Mammary microvascular endothelial cell (primary cell): ENCODE results near the gene ESF1. TPM values are rescaled to one million over a fixed set of nuclear protein-coding genes. Genes with fewer than 3 reads are reported as not detected.

Source experiments
- total RNA-seq: library from RNA; depleted of rRNA; stranded (reverse); fragments of >200 nt; gene quantifications from 2 replicates; pipeline ENCODE4 v1.2.3, GENCODE V29; 2015

Gene ESF1
- 9.2 and 10.1 TPM in 2 replicates for total RNA-seq

DNA sequence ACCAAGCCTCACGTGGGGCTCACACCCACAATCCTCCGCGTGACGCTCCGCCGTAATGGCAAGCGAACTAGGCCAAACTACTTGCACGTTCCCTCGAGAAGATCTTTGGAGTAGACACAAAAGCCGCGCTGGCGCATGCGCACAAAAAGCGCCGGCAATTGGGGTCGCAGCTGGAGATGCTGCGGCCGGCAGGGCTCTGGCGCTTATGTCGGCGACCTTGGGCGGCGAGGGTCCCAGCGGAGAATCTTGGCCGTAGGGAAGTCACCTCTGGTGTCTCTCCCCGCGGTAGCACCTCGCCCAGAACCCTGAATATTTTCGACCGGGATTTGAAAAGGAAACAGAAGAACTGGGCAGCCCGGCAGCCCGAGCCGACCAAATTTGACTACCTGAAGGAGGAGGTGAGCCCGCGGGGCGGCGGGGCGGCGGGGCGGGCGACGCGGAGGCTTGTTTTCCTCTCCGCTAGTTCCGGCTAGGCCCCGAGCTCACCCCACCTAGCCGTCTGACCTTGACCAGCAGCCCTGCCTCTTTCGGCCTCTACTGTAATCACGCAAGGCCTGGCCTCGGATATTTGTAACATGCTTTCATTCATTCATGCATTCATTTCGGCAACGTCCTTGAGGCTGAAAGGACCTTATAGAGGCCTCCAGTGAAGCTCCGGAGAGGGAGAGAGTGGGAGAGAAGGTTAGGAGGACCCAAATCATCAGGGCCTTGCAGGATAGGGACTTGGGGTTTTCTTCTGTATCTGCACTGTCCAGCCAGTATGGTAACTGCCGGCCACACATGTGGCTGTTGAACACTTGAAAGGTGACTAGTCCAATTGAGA, at the start of gene ESF1, which contains the start of gene NDUFAF5:
ESF1 (minus strand) TSS at position 27 of the 823 bp plus-strand sequence. CDS start 1,779 bp downstream, outside the sequence.
NDUFAF5 (plus strand) TSS at position 136 of the 823 bp plus-strand sequence; CDS start at position 177, 41 bp downstream.

Other genes with a start within 250 kb of the ESF1 start
- 4.1 and 5.1 TPM in 2 replicates for gene TASP1, start 146.0 kb downstream of the ESF1 start, total RNA-seq
- 8.0 and 25.2 TPM in 2 replicates for gene NDUFAF5, start 109 bp upstream of the ESF1 start, total RNA-seq
- not detected in 2 replicates for gene SEL1L2, start 205.7 kb upstream of the ESF1 start, total RNA-seq
- 0.49 TPM in 1 of 2 replicates, not detected in the other for gene MACROD2, start 210.6 kb upstream of the ESF1 start, total RNA-seq